Measurements from ENCODE around the gene MBNL1.

Gene MBNL1

GRCh38 chr3:152319256-152319655, 50.5 kb downstream of the MBNL1 start:
- DNase-seq (ENCODE audit: low read depth): no peak
- H3K4me3 ChIP-seq (ENCODE audit: low read depth, low read length): no peak overlapping the region
- no peak for TF ChIP-seq CTCF (IDR thresholded peaks at IDR 0.05; ENCODE audit: low read depth, low read length, missing control alignments)

- TF ChIP-seq CTCF (IDR thresholded peaks at IDR 0.05; ENCODE audit: low read depth, low read length, missing control alignments): no peak
- H3K4me3 ChIP-seq (ENCODE audit: low read depth, low read length): no peak overlapping the region
- DNase-seq (ENCODE audit: low read depth): no peak
These were observed 51.3 kb downstream of the MBNL1 start for GRCh38 chr3:152319831-152320617.

GRCh38 chr3:152321200-152321954, 52.6 kb downstream of the MBNL1 start:
- TF ChIP-seq CTCF (IDR thresholded peaks at IDR 0.05; ENCODE audit: low read depth, low read length, missing control alignments): no peak
- H3K4me3 ChIP-seq (ENCODE audit: low read depth, low read length): no peak overlapping the region
- DNase-seq (ENCODE audit: low read depth): no peak

GRCh38 chr3:152321955-152322377, 53.2 kb downstream of the MBNL1 start:
- no peak for TF ChIP-seq CTCF (IDR thresholded peaks at IDR 0.05; ENCODE audit: low read depth, low read length, missing control alignments)
- DNase-seq (ENCODE audit: low read depth): no peak
- no peak overlapping the region for H3K4me3 ChIP-seq (ENCODE audit: low read depth, low read length)

- no peak for TF ChIP-seq CTCF (IDR thresholded peaks at IDR 0.05; ENCODE audit: low read depth, low read length, missing control alignments)
- DNase-seq (ENCODE audit: low read depth): peak; percentile 59
- no peak overlapping the region for H3K4me3 ChIP-seq (ENCODE audit: low read depth, low read length)
These were observed 54.0 kb downstream of the MBNL1 start for GRCh38 chr3:152322756-152323155.

GRCh38 chr3:152323834-152324233, 55.1 kb downstream of the MBNL1 start:
- no peak for TF ChIP-seq CTCF (IDR thresholded peaks at IDR 0.05; ENCODE audit: low read depth, low read length, missing control alignments)
- no peak overlapping the region for H3K4me3 ChIP-seq (ENCODE audit: low read depth, low read length)
- DNase-seq (ENCODE audit: low read depth): peak; percentile 58

All from GM12864 (cell line).